AG04450 (cell line): ENCODE results near the gene PACRG. TPM values are rescaled to one million over a fixed set of nuclear protein-coding genes. Genes with fewer than 3 reads are reported as not detected.

Source experiments
- CTCF ChIA-PET: fragments of 300-600, 350-600 bp; formaldehyde crosslinking; extraction: SDS; loops from one replicate; lab custom pipeline; 2022; ENCODE audit warnings: antibody characterized with exemption, inconsistent platforms; lab: Charles Lee
- POLR2A ChIA-PET: fragments of 350-600 bp; formaldehyde crosslinking; extraction: SDS; loops from one replicate; lab custom pipeline; 2021; ENCODE audit warnings: antibody characterized with exemption, inconsistent platforms; lab: Yijun Ruan, JAX
- DNase-seq: peaks from one replicate; pipeline ENCODE4 v3.0.0-alpha.2; 2011; ENCODE audit warnings: low read depth, low spot score
- H3K27ac ChIP-seq: one replicate; pipeline ENCODE4 v1.5.1; 2012; ENCODE audit warnings: low read depth, low read length, control low read depth
- H3K27me3 ChIP-seq: one replicate; pipeline ENCODE4 v1.6.0; 2012; ENCODE audit warnings: low read length; ENCODE audit not compliant: control insufficient read depth, insufficient read depth
- H3K4me3 ChIP-seq: 2 replicates; pipeline ENCODE4 v1.5.1; 2011; ENCODE audit warnings: mild to moderate bottlenecking, low read depth, low read length, control low read depth
- H3K9me3 ChIP-seq: 2 replicates; pipeline ENCODE4 v1.5.1; 2012; ENCODE audit warnings: low read length; ENCODE audit not compliant: control insufficient read depth, insufficient read depth
- CTCF ChIP-seq: IDR thresholded peaks from 2 replicates; pipeline ENCODE4 v1.5.1; 2011; ENCODE audit warnings: low read depth, low read length, control low read depth, inconsistent platforms
- polyA plus RNA-seq: library from polyadenylated mRNA; depleted of rRNA; stranded (reverse); fragments of >200 nt; gene quantifications from 2 replicates; pipeline ENCODE4 v1.2.3, GENCODE V29; 2011

Gene PACRG
- polyA plus RNA-seq, 1 experiment: not detected

GRCh38 chr6:162721404-162721687 is 6.4 kb upstream of the PACRG start:
- no peak for TF ChIP-seq CTCF
- DNase-seq: no peak
- POLR2A ChIA-PET: no interaction called here
- peaks cover 2% of the 10 kb centered on the region for H3K9me3 ChIP-seq
- no peak overlapping the region for H3K4me3 ChIP-seq
- no peaks in the 10 kb centered on the region for H3K27me3 ChIP-seq
- CTCF ChIA-PET: no interaction called here
- no peak overlapping the region for H3K27ac ChIP-seq

- DNase-seq: no peak
- Histone ChIP-seq H3K9me3 (no peaks in the 10 kb centered on the region; the same call in 1 of the 2 replicates), H3K27ac (no peak overlapping the region), H3K4me3 (no peak overlapping the region), H3K27me3 (no peaks in the 10 kb centered on the region)
- ChIA-PET CTCF (no interaction called here), POLR2A (no interaction called here)
- TF ChIP-seq CTCF: no peak
Measured at GRCh38 chr6:162722226-162722625, 5.5 kb upstream of the PACRG start.

- H3K27ac ChIP-seq: no peak overlapping the region
- POLR2A ChIA-PET: no interaction called here
- no peaks in the 10 kb centered on the region; the same call in 1 of the 2 replicates for H3K9me3 ChIP-seq
- H3K27me3 ChIP-seq: no peaks in the 10 kb centered on the region
- H3K4me3 ChIP-seq: no peak overlapping the region
- CTCF ChIA-PET: no interaction called here
- no peak for TF ChIP-seq CTCF
- DNase-seq: no peak
Measured at GRCh38 chr6:162722633-162723032, 5.1 kb upstream of the PACRG start.

- Histone ChIP-seq H3K4me3 (peak overlapping the region; percentile 76), H3K9me3 (no peaks in the 10 kb centered on the region), H3K27me3 (no peaks in the 10 kb centered on the region), H3K27ac (no peak overlapping the region)
- ChIA-PET POLR2A (no interaction called here), CTCF (no interaction called here)
- no peak for TF ChIP-seq CTCF
- DNase-seq: no peak
Measured at GRCh38 chr6:162726947-162727321, 840 bp upstream of the PACRG start.

GRCh38 chr6:162728197-162728596 is 423 bp downstream of the PACRG start:
- Histone ChIP-seq H3K27me3 (no peaks in the 10 kb centered on the region), H3K9me3 (no peaks in the 10 kb centered on the region), H3K4me3 (peak overlapping the region; percentile 76), H3K27ac (no peak overlapping the region)
- no peak for DNase-seq
- POLR2A ChIA-PET: no interaction called here
- no peak for TF ChIP-seq CTCF
- CTCF ChIA-PET: no interaction called here
